HEK293 (cell line): Measurements from ENCODE around the gene C1GALT1C1.

Source experiments
- CTCF ChIA-PET: fragments of 350-600 bp; formaldehyde crosslinking; extraction: SDS; loops from one replicate; lab custom pipeline; 2021; ENCODE audit warnings: antibody characterized with exemption; lab: Yijun Ruan, JAX
- POLR2A ChIA-PET: fragments of 300-600 bp; formaldehyde crosslinking; extraction: SDS; loops from one replicate; lab custom pipeline; 2020; ENCODE audit warnings: antibody characterized with exemption, inconsistent platforms; lab: Yijun Ruan, JAX
- H3K27ac ChIP-seq: fragments of 200-500 bp; sonication (Bioruptor generic); 2 replicates; pipeline ENCODE4 v1.5.1; 2014; ENCODE audit warnings: low read depth, low read length, control low read depth, inconsistent platforms; ENCODE audit errors: extremely low read depth
- H3K36me3 ChIP-seq, 2 experiments: fragments of 200-500 bp in 1 of 2; sonication (Bioruptor generic) in 1 of 2; 1 replicate in 1 of 2; 2 replicates in 1 of 2; pipeline ENCODE4 v1.5.1; 2014 to 2017; ENCODE audit warnings: inconsistent platforms in 2 of 2, low read length in 2 of 2; ENCODE audit not compliant: control insufficient read depth in 2 of 2, insufficient read depth in 1 of 2
- H3K4me1 ChIP-seq: fragments of 200-500 bp; sonication (Bioruptor generic); 2 replicates; pipeline ENCODE4 v1.5.1; 2014; ENCODE audit warnings: mild to moderate bottlenecking, low read length, inconsistent platforms; ENCODE audit not compliant: control insufficient read depth, insufficient read depth
- H3K4me3 ChIP-seq: 2 replicates; pipeline ENCODE4 v1.5.1; 2011; ENCODE audit warnings: low read depth, mild to moderate bottlenecking, control low read depth, low read length, moderate library complexity
- H3K9me3 ChIP-seq: fragments of 200-500 bp; sonication (Bioruptor generic); 2 replicates; pipeline ENCODE4 v1.5.1; 2014; ENCODE audit warnings: low read depth, low read length, inconsistent platforms; ENCODE audit not compliant: control insufficient read depth, insufficient read depth
- BCL11B ChIP-seq: fragments of 450-650 bp; formaldehyde crosslinking; IDR thresholded peaks from 2 replicates; pipeline ENCODE4 v1.5.1; 2016; ENCODE audit warnings: low read depth, missing biosample characterization, missing genetic modification characterization
- ZFP69B ChIP-seq: fragments of 450-650 bp; formaldehyde crosslinking; IDR thresholded peaks from 2 replicates; pipeline ENCODE4 v1.5.1; 2016; ENCODE audit warnings: missing biosample characterization, missing genetic modification characterization
- ZNF133 ChIP-seq: fragments of 450-650 bp; formaldehyde crosslinking; IDR thresholded peaks from 2 replicates; pipeline ENCODE4 v1.5.1; 2016; ENCODE audit warnings: missing biosample characterization, missing genetic modification characterization
- ZNF174 ChIP-seq: fragments of 450-650 bp; formaldehyde crosslinking; IDR thresholded peaks from 2 replicates; pipeline ENCODE4 v1.5.0; 2017; ENCODE audit warnings: missing biosample characterization, mild to moderate bottlenecking, missing genetic modification characterization
- ZNF175 ChIP-seq: fragments of 450-650 bp; formaldehyde crosslinking; IDR thresholded peaks from 2 replicates; pipeline ENCODE4 v1.5.1; 2016; ENCODE audit warnings: missing biosample characterization, missing genetic modification characterization
- ZNF19 ChIP-seq: fragments of 450-650 bp; formaldehyde crosslinking; IDR thresholded peaks from 2 replicates; pipeline ENCODE4; 2016; ENCODE audit warnings: missing biosample characterization, missing genetic modification characterization, low read depth
- ZNF514 ChIP-seq: fragments of 450-650 bp; formaldehyde crosslinking; IDR thresholded peaks from 2 replicates; pipeline ENCODE4 v1.5.1; 2016; ENCODE audit warnings: missing biosample characterization, missing genetic modification characterization
- ZNF529 ChIP-seq: fragments of 450-650 bp; formaldehyde crosslinking; IDR thresholded peaks from 2 replicates; pipeline ENCODE4 v1.5.1; 2017; ENCODE audit warnings: missing genetic modification characterization, missing biosample characterization; ENCODE audit not compliant: insufficient replicate concordance
- ZNF555 ChIP-seq: fragments of 450-650 bp; formaldehyde crosslinking; conservative IDR thresholded peaks from 2 replicates; pipeline ENCODE4 v1.5.1; 2017; ENCODE audit warnings: missing biosample characterization, mild to moderate bottlenecking, missing genetic modification characterization, inconsistent platforms
- ZNF600 ChIP-seq: fragments of 450-650 bp; formaldehyde crosslinking; IDR thresholded peaks from 2 replicates; pipeline ENCODE4 v1.5.1; 2016; ENCODE audit warnings: missing biosample characterization, missing genetic modification characterization
- ZSCAN16 ChIP-seq: fragments of 450-650 bp; formaldehyde crosslinking; IDR thresholded peaks from 2 replicates; pipeline ENCODE4 v1.5.1; 2016; ENCODE audit warnings: missing biosample characterization, missing genetic modification characterization
- TF ChIP-seq, protein P1 (sequence below): fragments of 450-650 bp; formaldehyde crosslinking; IDR thresholded peaks from 2 replicates; pipeline ENCODE4 v1.5.1; 2016; ENCODE audit warnings: missing biosample characterization, missing genetic modification characterization
- TF ChIP-seq, protein P2 (sequence below): fragments of 450-650 bp; formaldehyde crosslinking; IDR thresholded peaks from 2 replicates; pipeline ENCODE4 v1.5.1; 2017; ENCODE audit warnings: missing biosample characterization, missing genetic modification characterization
- TF ChIP-seq, protein P3 (sequence below): fragments of 450-650 bp; formaldehyde crosslinking; IDR thresholded peaks from 2 replicates; pipeline ENCODE4 v1.5.1; 2016; ENCODE audit warnings: missing biosample characterization, missing genetic modification characterization

Gene C1GALT1C1

DNA sequence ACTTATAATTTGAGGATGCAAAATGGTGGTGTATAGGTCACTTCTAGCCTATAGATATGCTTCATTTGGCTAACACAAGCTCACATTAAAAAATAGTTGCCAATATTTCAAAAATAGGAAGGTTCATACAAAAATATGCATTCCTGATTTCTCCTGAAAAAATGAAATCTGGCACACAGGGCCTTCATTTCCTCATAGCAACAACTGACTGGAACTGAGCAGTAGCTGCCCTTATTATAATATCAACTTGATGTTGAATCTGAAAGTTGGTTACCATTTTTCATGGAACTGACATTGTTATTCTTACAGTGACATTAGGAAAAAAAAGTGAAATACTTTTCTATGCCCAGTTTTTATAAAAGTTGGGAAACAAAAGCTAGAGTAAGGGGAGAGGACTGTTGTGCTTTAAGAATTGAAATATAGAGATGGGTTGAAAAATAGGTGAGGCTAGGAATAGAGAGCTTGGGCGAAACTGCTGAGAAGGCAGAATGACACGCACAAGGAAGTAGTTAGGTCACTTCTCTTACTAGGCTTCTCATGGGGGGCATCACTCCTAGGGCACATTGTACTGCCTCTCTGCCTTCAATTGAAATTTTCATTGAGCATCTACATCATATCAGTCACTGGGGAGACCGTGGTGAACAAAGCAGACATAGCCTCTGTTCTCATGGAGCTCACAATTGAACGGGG is 43.1 kb upstream of the C1GALT1C1 start (continued):
- TF ChIP-seq BCL11B (tag by site-specific recombination) (no peak), ZNF175 (no peak), ZNF529 (tag by site-specific recombination) (no peak), ZNF174 (tag by site-specific recombination) (no peak), ZSCAN16 (tag by site-specific recombination) (no peak)
- TF ChIP-seq, protein P1, sequence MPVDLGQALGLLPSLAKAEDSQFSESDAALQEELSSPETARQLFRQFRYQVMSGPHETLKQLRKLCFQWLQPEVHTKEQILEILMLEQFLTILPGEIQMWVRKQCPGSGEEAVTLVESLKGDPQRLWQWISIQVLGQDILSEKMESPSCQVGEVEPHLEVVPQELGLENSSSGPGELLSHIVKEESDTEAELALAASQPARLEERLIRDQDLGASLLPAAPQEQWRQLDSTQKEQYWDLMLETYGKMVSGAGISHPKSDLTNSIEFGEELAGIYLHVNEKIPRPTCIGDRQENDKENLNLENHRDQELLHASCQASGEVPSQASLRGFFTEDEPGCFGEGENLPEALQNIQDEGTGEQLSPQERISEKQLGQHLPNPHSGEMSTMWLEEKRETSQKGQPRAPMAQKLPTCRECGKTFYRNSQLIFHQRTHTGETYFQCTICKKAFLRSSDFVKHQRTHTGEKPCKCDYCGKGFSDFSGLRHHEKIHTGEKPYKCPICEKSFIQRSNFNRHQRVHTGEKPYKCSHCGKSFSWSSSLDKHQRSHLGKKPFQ = no peak

GRCh38 chrX:120672389-120672788 is 42.5 kb upstream of the C1GALT1C1 start:
- H3K27ac ChIP-seq = no peak overlapping the region
- no peak overlapping the region for H3K4me3 ChIP-seq
- no peaks in the 10 kb centered on the region for H3K9me3 ChIP-seq
- H3K4me1 ChIP-seq = no peaks in the 10 kb centered on the region
- TF ChIP-seq ZNF600 (tag by site-specific recombination) = no peak
- ChIA-PET POLR2A (no interaction called here), CTCF (no interaction called here)
- H3K36me3 ChIP-seq = no peaks in the 10 kb centered on the region

DNA sequence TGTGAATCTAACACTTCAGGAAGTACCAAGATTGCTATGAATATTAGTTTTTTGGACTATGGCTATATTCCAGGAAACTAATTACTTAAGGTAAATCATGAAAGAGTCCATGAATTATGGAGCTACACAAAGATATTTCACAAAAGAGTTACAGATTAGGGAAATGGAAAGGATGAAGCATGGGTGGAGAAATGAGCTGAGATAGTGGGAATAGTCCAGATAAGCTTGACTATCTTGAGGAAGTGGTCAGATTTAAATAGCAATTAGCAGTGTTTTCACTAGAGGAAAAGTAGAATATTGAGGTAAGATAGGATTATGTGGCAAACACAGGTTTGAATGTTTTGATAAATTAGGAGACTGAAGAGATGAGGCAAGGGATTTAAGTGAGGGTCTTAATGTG is 42.1 kb upstream of the C1GALT1C1 start:
- Histone ChIP-seq H3K27ac (no peak overlapping the region), H3K9me3 (no peaks in the 10 kb centered on the region), H3K4me1 (no peaks in the 10 kb centered on the region), H3K36me3 (no peaks in the 10 kb centered on the region), H3K4me3 (no peak overlapping the region)
- CTCF ChIA-PET = no interaction called here
- TF ChIP-seq ZNF19 (tag by site-specific recombination) (no peak), ZNF555 (tag by site-specific recombination) (no peak), ZNF133 (tag by site-specific recombination) (no peak), ZNF514 (tag by site-specific recombination) (no peak), ZFP69B (no peak)
- TF ChIP-seq, protein P2, sequence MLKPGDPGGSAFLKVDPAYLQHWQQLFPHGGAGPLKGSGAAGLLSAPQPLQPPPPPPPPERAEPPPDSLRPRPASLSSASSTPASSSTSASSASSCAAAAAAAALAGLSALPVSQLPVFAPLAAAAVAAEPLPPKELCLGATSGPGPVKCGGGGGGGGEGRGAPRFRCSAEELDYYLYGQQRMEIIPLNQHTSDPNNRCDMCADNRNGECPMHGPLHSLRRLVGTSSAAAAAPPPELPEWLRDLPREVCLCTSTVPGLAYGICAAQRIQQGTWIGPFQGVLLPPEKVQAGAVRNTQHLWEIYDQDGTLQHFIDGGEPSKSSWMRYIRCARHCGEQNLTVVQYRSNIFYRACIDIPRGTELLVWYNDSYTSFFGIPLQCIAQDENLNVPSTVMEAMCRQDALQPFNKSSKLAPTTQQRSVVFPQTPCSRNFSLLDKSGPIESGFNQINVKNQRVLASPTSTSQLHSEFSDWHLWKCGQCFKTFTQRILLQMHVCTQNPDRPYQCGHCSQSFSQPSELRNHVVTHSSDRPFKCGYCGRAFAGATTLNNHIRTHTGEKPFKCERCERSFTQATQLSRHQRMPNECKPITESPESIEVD = no peak
- TF ChIP-seq, protein P3, sequence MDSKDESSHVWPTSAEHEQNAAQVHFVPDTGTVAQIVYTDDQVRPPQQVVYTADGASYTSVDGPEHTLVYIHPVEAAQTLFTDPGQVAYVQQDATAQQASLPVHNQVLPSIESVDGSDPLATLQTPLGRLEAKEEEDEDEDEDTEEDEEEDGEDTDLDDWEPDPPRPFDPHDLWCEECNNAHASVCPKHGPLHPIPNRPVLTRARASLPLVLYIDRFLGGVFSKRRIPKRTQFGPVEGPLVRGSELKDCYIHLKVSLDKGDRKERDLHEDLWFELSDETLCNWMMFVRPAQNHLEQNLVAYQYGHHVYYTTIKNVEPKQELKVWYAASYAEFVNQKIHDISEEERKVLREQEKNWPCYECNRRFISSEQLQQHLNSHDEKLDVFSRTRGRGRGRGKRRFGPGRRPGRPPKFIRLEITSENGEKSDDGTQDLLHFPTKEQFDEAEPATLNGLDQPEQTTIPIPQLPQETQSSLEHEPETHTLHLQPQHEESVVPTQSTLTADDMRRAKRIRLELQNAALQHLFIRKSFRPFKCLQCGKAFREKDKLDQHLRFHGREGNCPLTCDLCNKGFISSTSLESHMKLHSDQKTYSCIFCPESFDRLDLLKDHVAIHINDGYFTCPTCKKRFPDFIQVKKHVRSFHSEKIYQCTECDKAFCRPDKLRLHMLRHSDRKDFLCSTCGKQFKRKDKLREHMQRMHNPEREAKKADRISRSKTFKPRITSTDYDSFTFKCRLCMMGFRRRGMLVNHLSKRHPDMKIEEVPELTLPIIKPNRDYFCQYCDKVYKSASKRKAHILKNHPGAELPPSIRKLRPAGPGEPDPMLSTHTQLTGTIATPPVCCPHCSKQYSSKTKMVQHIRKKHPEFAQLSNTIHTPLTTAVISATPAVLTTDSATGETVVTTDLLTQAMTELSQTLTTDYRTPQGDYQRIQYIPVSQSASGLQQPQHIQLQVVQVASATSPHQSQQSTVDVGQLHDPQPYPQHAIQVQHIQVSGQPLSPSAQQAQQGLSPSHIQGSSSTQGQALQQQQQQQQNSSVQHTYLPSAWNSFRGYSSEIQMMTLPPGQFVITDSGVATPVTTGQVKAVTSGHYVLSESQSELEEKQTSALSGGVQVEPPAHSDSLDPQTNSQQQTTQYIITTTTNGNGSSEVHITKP (tag by site-specific recombination) = no peak
- POLR2A ChIA-PET = no interaction called here
